ENCODE measurements around the gene TRDMT1.

GRCh38 chr10:17237149-17237527 lies 35.7 kb upstream of the TRDMT1 start:
- TF ChIP-seq, protein P1, sequence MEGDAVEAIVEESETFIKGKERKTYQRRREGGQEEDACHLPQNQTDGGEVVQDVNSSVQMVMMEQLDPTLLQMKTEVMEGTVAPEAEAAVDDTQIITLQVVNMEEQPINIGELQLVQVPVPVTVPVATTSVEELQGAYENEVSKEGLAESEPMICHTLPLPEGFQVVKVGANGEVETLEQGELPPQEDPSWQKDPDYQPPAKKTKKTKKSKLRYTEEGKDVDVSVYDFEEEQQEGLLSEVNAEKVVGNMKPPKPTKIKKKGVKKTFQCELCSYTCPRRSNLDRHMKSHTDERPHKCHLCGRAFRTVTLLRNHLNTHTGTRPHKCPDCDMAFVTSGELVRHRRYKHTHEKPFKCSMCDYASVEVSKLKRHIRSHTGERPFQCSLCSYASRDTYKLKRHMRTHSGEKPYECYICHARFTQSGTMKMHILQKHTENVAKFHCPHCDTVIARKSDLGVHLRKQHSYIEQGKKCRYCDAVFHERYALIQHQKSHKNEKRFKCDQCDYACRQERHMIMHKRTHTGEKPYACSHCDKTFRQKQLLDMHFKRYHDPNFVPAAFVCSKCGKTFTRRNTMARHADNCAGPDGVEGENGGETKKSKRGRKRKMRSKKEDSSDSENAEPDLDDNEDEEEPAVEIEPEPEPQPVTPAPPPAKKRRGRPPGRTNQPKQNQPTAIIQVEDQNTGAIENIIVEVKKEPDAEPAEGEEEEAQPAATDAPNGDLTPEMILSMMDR (conservative IDR thresholded peaks at IDR 0.05 in 1 of 2, IDR thresholded peaks at IDR 0.05 in 1 of 2; ENCODE audit: low read depth in 1 of 2, low read length in 2 of 2): no peak
- TF ChIP-seq EZH2 (IDR thresholded peaks at IDR 0.05; ENCODE audit: low read length, missing control alignments): no peak
